Natural killer cell (primary cell): ENCODE data around the gene APOBEC4. TPM values are rescaled to one million over a fixed set of nuclear protein-coding genes. Genes with fewer than 3 reads are reported as not detected.
A peak's percentile ranks its signal among the peaks of the same experiment; 100 is the strongest.
"Not testable (repeated sequence)": the region's sequence is repeated elsewhere in the genome, so short reads cannot be mapped to it uniquely, and the experiment has no call there.

Source experiments
- ATAC-seq, 3 donors: fragments of 150-1000 bp in 2 of 3; fragments of 200-7000 bp in 1 of 3; cut with Tn5 transposase; 1 replicate in 1 of 3; 2 replicates in 2 of 3; pipeline ENCODE4 v1.10.0; 2021; ENCODE audit warnings: mild to moderate bottlenecking in 2 of 3, moderate library complexity in 2 of 3
- DNase-seq, 2 donors: peaks; one replicate each; pipeline versions ENCODE4 v3.0.0 to v3.0.0-alpha.2; 2013 to 2021; ENCODE audit warnings: mixed read lengths in 1 of 2
- H3K27ac ChIP-seq: one replicate; pipeline ENCODE4 v1.5.1; 2013; ENCODE audit warnings: mild to moderate bottlenecking, low read length
- H3K27me3 ChIP-seq: one replicate; pipeline ENCODE4 v1.6.1; 2013; ENCODE audit warnings: low read length; ENCODE audit not compliant: control insufficient read depth, insufficient read depth
- H3K36me3 ChIP-seq: one replicate; pipeline ENCODE4 v1.6.1; 2013; ENCODE audit warnings: low read length; ENCODE audit not compliant: control insufficient read depth, insufficient read depth
- H3K4me1 ChIP-seq: one replicate; pipeline ENCODE4 v1.6.1; 2013; ENCODE audit warnings: low read length; ENCODE audit not compliant: control insufficient read depth, insufficient read depth
- H3K4me3 ChIP-seq: one replicate; pipeline ENCODE4 v1.5.1; 2013; ENCODE audit warnings: low read length
- H3K9me3 ChIP-seq: one replicate; pipeline ENCODE4 v1.6.1; 2013; ENCODE audit warnings: low read length; ENCODE audit not compliant: control insufficient read depth, insufficient read depth
- H3K27ac Mint-ChIP-seq, 2 donors: one replicate each; pipeline ENCODE4 v1.8.0; 2022; ENCODE audit warnings: mild to moderate bottlenecking in 2 of 2, mixed read lengths in 2 of 2, moderate library complexity in 1 of 2
- H3K27me3 Mint-ChIP-seq, 2 donors: one replicate each; pipeline ENCODE4 v1.8.0; 2022; ENCODE audit warnings: low read depth in 2 of 2, mixed read lengths in 2 of 2
- H3K36me3 Mint-ChIP-seq: one replicate; pipeline ENCODE4 v1.8.0; 2022; ENCODE audit warnings: mixed read lengths
- H3K4me1 Mint-ChIP-seq, 2 donors: one replicate each; pipeline ENCODE4 v1.8.0; 2022; ENCODE audit warnings: mixed read lengths in 2 of 2
- H3K4me3 Mint-ChIP-seq: one replicate; pipeline ENCODE4 v1.8.0; 2022; ENCODE audit warnings: mild to moderate bottlenecking, moderate library complexity, mixed read lengths
- H3K9me3 Mint-ChIP-seq, 2 donors: one replicate each; pipeline ENCODE4 v1.8.0; 2022; ENCODE audit warnings: mixed read lengths in 2 of 2
- CTCF ChIP-seq: fragments of 200-600 bp; IDR thresholded peaks from one replicate; pipeline ENCODE4 v1.8.0; 2022; ENCODE audit warnings: antibody characterized with exemption
- WGBS: methylation state at CpG from one replicate; pipeline ENCODE4 v1.1.7; 2013; ENCODE audit warnings: missing lambda C conversion rate; ENCODE audit not compliant: insufficient coverage; 5-methylcytosine and 5-hydroxymethylcytosine counted together
- intact Hi-C: fragments of 100-400 bp; cut with micrococcal nuclease; formaldehyde crosslinking; loops from one replicate; pipeline ENCODE4 v1.14.2; 2022
- total RNA-seq, 4 donors: library from RNA; stranded (reverse); fragments of 120-200 nt in 1 of 4; gene quantifications; one replicate each; pipeline versions ENCODE4 v1.2.3 to v1.2.4, GENCODE V29; 2013 to 2022

Gene APOBEC4
- total RNA-seq, 3 donors from 2014 or later (not counting 1 experiment from before 2014, with no cell fraction given): not detected

GRCh38 chr1:183619781-183620180 lies 33.3 kb downstream of the APOBEC4 start:
- DNase-seq: no peak
- Mint-ChIP-seq H3K36me3 (peaks cover 5% of the 10 kb centered on the region), H3K27me3 (peaks cover 0 to 2% of the 10 kb centered on the region in 2 donors), H3K4me3 (no peak overlapping the region), H3K9me3 (no peaks in the 10 kb centered on the region), H3K27ac (peak overlapping the region in 1 of 2 donors; percentile 56), H3K4me1 (peaks cover 10 to 13% of the 10 kb centered on the region in 2 donors)
- no peaks in the 10 kb centered on the region for H3K9me3 ChIP-seq
- no peak for TF ChIP-seq CTCF
- H3K27ac ChIP-seq: no peak overlapping the region
- intact Hi-C loops: no loop called here
- H3K27me3 ChIP-seq: no peaks in the 10 kb centered on the region
- H3K4me3 ChIP-seq: no peak overlapping the region
- no CpG with 5 or more reads among the region's 1 CpG for WGBS
- peaks cover 13% of the 10 kb centered on the region for H3K36me3 ChIP-seq
- ATAC-seq: no peak
- no peaks in the 10 kb centered on the region for H3K4me1 ChIP-seq

GRCh38 chr1:183618202-183618601 lies 34.9 kb downstream of the APOBEC4 start:
- not testable (repeated sequence) for H3K4me1 Mint-ChIP-seq, H3K9me3 Mint-ChIP-seq

GRCh38 chr1:183612975-183613374 lies 40.1 kb downstream of the APOBEC4 start:
- intact Hi-C loops, H3K4me3 Mint-ChIP-seq, ATAC-seq: not testable (repeated sequence)

More at GRCh38 chr1:183618202-183618601, 34.9 kb downstream of the APOBEC4 start:
- H3K27me3 ChIP-seq, H3K4me3 ChIP-seq, H3K36me3 ChIP-seq, H3K27ac ChIP-seq, H3K27me3 Mint-ChIP-seq, H3K9me3 ChIP-seq, ATAC-seq, H3K4me1 ChIP-seq, H3K27ac Mint-ChIP-seq, H3K4me3 Mint-ChIP-seq, H3K36me3 Mint-ChIP-seq, intact Hi-C loops, DNase-seq: not testable (repeated sequence)
- 93% methylated on average over 4 of the region's 5 CpGs for WGBS

DNA sequence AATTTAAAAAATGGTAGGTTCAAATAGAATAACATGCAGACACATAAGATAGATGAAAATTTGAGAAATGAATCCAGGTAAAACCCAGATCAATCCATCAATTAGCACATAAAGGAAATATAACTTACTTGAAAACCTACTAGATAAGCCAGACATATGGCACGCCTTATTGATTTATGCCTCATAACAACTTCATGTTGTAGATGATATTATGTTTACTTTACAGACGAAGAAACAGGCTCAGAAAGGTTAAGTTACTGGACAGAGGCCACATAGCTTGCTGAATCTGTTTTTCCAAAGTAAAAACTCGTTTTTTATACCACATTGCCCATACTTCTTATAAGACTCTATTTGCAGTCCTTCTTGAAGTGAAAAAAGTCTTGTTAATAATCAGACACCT lies 40.7 kb downstream of the APOBEC4 start:
- H3K4me3 Mint-ChIP-seq: no peak overlapping the region
- no peak overlapping the region for H3K27ac Mint-ChIP-seq
- no peaks in the 10 kb centered on the region for H3K36me3 Mint-ChIP-seq
- H3K4me1 ChIP-seq: no peaks in the 10 kb centered on the region
- no peaks in the 10 kb centered on the region for H3K27me3 ChIP-seq
- H3K9me3 ChIP-seq: no peaks in the 10 kb centered on the region
- intact Hi-C loops: no loop called here
- no peaks in the 10 kb centered on the region for H3K9me3 Mint-ChIP-seq
- no peak overlapping the region for H3K4me3 ChIP-seq
- no peaks in the 10 kb centered on the region for H3K4me1 Mint-ChIP-seq
- TF ChIP-seq CTCF: no peak
- peaks cover 0 to 8% of the 10 kb centered on the region in 2 donors for H3K27me3 Mint-ChIP-seq
- no peak for ATAC-seq
- no peak overlapping the region for H3K27ac ChIP-seq
- 67% methylated on average over 1 of the region's 3 CpGs for WGBS
- H3K36me3 ChIP-seq: no peaks in the 10 kb centered on the region
- DNase-seq: no peak

More at GRCh38 chr1:183612975-183613374, 40.1 kb downstream of the APOBEC4 start:
- H3K27me3 ChIP-seq, H3K4me1 ChIP-seq, H3K36me3 ChIP-seq, H3K36me3 Mint-ChIP-seq, H3K27ac Mint-ChIP-seq, DNase-seq, H3K4me1 Mint-ChIP-seq, H3K9me3 ChIP-seq, H3K27me3 Mint-ChIP-seq, H3K9me3 Mint-ChIP-seq, H3K4me3 ChIP-seq, H3K27ac ChIP-seq: not testable (repeated sequence)
- WGBS: no CpG with 5 or more reads among the region's 3 CpGs
